NCI-H748 (cell line): Measurements from ENCODE around the gene SP140.
"Not testable (repeated sequence)": the region's sequence is repeated elsewhere in the genome, so short reads cannot be mapped to it uniquely, and the experiment has no call there.

Source experiments
- DNase-seq: peaks from one replicate; lab custom pipeline; 2025; ENCODE audit not compliant: unreplicated experiment; lab: John Stamatoyannopoulos, UW

The SP140 gene

DNA sequence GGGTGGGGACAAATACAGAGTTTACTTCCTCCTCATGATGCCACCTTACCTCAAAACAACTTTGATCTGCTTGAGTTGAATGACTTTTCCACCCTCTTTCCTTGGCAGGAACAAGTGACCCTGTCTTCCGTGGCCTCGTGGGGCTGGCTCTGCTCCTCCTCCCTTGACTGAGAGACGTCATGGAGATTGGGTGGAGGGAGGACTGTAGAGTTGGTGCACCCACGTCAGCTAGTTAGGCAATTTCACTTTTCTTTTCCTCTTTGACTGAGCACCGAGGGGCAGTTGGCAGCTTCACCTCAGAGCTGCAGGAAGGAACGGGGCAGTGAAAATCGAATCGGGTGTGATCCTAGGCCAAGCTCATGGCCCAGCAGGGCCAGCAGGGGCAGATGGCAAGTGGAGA is at the start of gene SP140:
Gene SP140 (plus strand): TSS at position 251 of the 400 bp plus-strand sequence. CDS start 109 bp downstream, at position 360.
- no peak for DNase-seq

DNA sequence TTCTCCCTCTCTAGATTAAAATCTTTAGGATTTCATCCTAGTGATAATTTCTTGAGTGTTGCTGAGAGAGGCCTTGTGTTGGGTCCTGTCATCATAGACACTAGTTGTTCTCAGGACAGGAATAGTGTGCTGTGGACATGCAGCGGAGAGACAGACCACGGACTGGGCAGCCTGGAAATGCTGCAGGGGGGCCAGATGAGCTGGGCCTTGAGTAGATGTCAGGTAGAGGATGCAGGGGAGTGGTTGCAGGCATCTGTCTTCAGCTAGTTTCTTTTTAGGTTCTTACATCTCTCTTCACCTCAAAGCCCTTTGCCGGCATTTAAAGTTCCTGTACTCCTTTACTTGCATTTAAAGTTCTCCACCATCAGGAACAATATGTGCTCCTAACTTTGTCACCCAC is 48.5 kb upstream of the SP140 start:
- no peak for DNase-seq

DNA sequence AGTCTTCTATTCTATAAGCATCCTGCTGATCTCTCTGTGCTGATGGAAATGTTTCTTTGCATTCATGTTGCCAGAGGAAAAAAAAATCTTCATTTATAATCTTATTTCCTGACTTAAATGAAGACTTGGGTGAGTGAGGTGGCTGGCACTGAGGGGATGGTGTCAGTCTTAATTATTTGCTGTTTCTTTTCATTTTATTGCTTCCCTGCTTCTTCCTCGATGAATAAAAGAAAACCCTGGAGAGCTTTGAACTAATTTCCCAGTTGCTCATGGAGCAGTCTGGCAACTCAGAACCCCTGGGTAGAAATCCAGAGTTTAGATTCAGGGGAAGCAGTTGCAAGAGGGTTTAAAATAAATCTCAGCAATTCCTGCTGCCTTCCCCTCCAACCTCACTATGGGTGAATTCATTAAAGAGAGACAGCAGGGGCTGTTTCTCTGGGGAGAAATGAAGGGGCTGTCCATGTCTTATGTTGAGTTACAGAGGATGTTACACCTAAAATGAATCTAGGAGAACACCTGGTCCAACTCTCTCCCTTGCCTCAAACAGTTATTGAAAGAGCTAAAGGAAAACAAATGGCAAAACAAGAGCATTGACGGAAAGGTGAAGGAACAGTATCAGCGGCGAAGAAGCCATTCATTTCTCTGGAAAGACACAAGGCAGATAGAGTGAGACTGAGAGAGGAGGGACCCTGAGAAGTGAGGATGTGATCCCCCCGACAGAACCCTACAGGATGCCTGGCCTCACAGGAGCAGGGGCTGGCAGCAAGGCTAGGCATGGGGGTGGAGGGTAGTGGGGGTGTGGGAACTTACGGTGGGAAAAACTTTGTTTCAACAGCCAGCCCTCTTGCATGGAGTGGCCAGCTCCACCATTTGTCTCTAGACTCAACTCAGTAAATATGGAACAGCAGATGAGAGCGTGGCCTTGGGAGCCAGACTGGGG is 46.7 kb upstream of the SP140 start:
- no peak for DNase-seq

DNA sequence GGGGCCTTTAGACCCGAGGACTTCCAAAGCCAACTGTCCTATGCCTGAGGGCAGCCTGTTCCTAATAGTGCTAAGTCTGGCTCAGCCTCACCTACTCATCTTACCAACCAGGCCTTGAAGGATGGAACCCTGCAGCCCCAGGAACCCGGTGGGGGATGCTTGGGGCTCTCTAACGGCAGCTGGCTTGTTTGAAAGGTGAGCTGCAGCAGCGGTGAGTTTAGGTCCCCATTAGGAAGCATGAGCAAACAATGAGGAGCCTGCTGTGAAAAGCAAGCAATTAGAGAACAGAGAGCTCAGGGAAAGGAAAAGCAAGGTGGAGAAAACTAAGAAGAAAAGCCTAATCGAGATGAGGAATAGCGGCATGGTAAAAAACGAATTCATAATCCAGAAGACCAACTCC is 45.6 kb upstream of the SP140 start:
- DNase-seq = peak; percentile 59

DNA sequence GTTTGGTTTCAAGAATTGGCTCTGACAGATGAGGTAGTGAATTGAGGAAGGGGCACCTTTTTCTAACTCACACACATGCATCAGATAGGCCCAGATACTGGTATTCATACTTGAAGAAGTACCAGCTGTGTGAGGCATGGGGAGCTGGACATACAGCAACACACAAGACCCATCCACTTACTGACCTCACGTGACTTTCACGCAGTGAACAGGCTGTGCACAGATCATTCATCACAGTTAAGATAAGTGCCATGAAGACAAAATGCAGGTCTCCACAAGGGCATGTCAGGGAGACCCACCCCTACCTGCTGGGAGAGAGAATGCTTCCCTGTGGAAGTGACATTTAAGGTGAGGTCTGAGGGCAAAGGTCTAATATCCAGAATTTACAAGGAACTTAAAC is 44.3 kb upstream of the SP140 start:
- no peak for DNase-seq

DNA sequence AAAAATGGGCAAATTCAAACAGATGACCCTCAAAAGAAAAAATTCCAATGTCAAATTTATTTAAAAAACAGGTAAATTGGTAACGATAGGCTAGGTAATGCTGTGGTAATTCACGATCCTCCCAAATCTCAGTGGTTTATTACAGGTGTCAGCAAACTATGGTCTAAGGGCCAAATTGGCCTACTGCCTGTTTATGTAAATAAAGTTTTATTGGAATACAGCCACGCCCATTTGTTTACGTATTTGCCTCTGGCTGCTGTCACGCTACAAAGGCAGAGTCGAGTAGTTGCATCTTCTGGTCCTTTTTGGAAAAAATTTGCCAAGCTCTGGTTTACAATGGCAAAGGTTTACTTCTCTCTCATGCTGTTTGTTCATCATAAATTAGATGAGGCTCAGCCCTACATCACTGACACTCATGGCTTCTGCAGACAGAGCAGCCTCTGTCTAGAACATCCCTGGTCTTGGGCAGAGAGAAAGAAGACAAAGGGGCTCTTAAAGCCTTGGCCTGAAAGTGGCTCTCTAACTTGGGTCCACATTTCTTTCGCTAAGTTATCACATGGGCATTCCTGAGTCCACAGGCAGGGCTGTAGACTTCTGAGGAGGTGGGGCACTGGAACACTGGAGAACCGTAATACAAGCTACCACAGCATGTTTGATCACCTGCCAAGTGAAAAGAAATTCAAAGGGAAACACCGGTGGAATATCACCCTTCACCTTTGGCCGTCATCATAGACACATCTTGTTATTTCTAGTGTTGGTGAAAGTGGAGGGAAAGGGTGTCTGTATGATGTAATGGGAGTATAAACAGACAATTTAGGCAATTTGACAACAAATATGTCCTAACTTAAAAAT is 40.6 kb upstream of the SP140 start:
- peak; percentile 66 for DNase-seq

DNA sequence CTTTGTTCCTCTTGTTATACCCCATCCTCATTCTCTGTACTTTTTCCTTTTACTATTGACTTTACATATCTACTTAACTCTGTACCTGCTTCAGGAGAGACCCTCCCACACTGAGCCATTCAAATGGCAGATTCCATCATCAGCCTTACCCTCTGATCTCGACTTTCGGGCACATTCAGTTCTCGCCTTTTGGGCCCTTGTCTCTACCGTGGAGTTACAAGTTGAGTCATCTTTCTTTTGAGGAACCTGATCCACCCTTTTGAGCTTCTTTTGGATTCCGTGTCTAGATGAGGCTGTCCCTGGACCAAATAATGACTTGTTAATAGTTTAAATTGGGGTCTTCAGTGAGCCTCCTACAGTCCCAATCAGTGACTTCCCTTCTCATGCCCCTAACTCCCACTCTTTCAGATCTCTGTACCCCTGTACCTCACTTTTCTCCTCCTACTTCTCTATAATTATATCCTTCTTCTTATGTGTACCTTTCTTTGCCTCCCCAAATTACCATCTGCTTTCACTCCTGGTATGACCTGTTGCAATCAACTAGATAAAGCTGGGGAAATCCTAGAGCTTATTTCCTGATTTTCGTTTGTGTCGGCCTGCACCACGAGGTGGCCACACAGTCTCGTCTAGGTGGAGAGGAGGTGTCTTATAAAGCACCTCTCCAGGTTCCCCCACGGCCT is 23.0 kb upstream of the SP140 start:
- no peak for DNase-seq

DNA sequence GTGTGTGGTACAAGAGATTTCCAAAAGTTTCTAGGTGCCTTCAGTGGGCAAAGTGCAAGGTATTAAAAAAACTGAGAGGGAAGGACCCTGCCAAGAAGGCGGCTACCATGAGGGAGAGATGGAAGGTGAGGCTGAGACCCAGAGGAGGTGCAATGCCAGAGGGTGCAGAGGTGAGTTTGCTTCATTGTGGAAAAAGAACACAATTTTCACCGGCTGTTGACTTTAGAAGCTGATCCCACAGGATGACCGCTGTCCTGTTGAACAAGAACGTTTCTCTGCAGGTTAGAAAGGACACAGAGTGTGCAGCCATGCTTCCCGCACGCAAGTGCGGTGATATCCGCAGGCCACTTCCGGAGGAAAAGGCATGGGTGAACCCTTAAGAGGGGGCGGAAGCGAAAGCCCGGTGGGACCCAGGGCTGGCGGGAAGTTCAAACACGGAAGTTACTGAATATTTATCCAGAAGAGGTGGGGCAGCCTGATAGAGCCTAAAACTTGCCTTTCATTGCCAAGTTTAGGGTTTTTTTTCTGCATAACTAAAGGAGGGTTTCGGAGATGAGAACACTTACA is 22.3 kb upstream of the SP140 start:
- no peak for DNase-seq

DNA sequence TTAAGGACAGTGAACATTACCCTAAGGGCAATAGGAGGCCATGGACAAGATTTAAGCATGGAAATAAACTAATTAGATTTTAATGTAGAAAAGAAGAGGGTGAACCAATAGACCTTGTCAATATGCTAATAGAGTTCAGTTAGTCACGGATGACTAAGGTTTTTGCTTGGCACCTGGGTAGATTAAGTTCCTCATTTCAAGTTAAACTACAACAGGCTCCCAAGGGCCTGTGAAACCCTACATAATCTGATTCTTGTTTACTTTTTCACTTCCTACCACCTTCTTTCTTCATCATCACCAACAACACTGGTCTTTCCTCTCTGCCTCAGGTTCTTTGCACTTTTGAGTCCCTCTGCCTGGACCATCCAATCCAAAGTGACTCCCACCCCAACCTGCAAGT is 20.5 kb upstream of the SP140 start:
- no peak for DNase-seq

DNA sequence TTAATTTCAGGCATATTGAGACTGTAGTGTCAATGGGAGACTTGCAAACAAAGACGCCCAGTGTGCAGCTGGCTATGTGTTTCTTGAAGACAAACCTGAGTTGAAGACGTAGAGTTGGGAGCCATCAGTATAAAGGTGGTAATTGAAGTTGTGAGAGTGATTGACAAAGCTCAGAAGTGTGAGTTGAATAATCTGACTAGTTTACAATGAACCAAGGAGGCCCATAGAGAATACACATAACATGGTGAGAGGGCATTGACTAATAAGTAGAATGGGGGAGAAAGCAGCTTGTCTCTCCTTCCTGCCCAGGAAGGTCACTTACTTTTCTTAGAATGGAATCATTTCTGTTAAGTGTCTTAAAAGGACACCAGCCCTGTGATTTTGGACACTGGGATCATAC is 19.8 kb upstream of the SP140 start:
- no peak for DNase-seq

DNA sequence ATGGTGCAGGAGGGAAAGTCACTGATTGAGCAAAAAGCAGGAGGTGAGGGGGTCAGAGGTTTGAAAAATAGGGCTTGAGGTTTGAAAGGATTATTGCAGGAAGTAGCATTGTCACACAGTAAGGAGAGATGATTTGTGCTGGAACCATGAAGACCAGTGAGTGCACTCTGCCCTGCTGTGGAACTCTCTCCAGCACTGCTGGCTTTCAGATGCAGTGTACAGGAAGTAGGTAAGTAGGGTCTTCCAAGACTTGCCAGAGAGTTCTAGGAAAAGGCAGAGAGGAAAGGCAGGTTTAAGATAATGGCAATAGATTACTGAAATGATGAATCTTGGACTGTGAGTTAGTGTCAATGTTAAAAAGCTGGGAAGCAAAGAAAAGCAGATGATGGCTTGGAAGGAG is 17.0 kb upstream of the SP140 start:
- no peak for DNase-seq

DNA sequence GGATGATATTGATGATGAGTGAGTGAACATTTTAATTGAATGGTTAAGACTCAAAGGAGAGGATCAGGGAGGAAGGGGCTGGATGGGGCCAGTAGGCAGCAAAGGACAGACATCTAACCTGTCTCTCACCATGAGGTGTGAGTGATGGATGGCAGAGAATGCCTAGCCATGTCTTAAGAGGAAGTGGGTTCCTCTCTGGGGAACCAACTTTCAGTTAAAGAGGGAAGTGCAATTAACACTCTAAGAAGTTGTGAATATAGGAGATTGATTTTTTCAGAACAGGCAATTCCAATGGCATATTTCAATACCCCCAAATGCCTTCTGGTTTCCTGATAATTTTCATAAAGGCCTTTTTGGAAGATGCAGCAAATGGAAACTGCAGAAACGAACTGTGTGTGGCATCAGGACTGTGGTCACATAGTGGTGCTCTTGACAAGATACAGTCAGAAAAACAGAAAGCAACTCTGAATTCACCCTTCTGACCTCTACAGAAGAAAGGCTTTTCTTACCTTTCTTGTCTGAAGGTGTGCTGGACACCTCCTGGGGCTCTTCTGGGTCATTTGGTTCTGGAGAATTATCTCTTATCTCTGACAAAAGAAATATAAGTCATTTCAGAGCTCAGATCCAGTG is 16.0 kb upstream of the SP140 start:
- DNase-seq = no peak

DNA sequence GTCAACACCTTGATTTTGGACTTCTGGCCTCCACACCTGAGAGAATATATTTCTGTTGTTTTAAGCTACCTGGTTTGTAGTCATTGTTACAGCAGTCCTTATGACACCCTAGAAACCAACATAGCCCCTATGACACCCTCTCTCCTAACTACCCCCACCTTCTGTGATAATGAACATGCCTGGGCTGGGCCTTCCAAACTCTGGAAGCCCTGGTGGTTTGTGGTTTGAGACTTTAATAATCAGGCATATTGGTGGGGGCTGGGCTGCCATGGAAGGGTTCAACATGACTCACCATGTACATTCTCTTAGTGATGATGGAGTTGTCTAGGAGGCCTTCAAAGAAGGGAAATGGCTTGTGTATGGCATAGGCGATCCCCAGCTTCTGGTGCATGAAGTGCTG is 9.0 kb upstream of the SP140 start:
- no peak for DNase-seq

DNA sequence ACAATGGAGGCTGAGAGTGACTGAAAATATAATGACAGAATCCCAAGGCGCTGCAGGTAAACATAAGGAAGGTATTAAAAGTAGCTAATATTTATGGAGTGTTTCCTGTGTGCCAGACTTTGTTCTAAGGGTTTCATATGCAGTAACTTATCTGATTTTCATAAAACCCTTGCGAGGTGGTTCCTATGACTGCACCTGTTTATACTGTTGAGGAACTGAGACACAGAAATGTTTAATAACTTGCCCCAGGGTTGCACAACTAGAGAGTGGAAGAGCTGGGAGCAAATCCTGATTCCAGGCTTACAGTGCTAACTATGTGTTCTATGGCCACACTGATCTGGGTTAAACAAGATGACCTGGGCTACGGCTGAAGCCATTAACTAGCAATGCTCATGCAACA is 8.1 kb upstream of the SP140 start:
- DNase-seq = no peak

DNA sequence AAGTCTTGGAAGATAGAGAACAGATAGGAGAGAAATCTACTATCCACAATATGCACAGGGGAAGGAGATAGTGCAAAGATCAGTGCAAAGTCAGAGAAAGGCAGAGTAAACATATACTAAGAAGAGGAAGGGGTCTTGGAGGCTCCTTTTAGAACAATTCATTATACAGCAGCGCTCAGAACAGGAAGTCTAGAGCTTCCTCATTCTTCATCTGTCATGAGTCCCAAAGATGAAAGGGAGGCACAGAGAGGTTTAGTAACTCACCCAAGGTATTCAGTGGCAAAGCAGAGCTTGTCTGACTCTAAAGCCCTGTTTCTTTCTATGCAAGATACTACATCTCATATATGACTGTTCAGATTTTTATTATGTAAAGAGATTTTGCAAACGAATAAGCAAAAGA is 7.1 kb upstream of the SP140 start:
- no peak for DNase-seq

DNA sequence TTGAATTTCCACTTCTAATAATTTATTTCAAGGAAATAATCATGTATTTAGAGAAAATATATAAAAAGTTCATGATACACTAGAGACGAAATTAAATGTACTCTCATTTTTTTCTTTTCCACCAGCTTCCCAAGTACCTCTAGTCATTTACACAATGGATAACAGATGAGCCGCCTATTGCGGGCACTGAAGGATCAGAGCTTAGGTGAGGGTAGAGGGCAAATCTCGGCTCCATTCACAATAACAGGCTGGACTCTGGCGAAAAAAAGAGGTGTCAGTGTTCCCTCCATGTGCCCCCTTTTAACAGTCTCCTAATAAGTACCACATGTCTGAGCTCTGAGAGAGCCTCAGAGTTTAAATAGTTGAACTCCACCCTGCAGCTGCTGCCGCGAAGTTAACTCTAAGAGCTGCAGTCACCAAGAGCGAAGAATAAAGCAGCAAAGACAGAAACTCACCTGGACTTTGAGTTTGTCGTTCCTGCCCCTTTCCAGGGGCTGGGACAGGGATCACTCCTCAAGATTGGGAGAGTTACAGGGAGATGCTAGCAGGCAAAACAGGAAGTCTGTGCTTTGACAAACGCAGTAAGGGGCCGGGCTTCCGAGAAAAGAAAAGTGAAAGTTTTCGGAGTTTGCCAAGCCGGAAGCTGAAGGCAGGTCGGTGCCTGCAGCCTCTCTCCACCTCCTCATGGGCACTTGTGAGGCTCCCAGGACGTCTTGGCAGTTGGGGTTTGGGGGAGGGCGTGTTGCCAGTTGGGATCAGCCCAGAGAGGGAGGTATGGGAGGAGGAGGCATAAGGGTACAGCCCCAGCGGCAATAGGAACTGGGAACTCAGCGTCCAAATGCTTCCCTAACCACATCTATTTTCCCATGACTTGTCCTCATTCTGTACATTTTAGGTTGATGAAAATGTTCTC is 5.9 kb upstream of the SP140 start, which contains the start of gene SP110:
Gene SP110 (minus strand): TSS at position 566 of the 913 bp plus-strand sequence. CDS start 3,057 bp downstream, outside the sequence.
- peak; percentile 36 for DNase-seq

DNA sequence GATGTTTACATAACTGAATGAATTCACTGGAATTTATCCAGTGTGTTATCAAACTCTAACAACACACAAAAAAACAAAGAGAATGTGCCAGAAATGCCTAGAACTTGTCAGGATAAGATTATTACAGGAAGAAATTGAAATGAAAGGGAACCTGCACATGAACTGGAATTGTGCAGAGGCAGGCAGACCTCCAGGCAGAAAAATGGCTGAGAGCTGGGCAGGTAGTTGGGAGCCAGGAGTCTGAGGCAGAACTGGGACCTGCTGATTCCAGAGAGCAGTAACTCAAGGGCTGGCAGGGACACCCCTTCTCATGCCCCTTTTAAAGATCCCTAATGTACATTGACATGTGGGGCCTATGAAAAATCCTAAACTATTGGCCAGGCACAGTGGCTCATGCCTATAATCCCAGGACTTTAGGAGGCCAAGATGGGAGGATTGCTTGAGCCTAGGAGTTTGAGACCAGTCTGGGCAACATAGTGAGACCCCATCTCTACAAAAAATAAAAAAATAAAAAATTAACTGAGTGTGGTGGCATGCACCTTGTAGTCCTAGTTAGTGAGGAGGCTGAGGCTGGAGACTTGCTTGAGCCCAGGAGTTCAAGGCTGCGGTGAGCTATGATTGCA is 5.1 kb upstream of the SP140 start:
- DNase-seq = no peak

DNA sequence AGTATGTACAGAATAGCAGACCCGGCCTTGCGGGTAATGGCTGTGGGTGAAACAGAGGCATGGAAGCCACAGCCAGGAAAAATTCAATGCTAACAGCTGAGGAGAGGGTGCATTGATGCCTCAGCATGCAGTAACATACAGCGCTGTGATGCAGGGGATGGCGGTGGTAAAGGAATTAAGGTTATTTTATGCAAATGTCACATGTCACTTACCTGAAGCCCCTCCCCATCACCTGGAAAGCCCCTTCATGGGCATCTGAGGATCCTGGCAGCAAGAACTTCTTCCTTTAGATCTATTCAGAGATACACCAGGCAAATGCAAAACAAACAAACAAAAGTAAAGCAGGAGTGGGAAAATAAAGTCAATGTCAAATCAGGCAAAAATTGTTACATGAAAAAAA is 4.0 kb upstream of the SP140 start:
- no peak for DNase-seq

DNA sequence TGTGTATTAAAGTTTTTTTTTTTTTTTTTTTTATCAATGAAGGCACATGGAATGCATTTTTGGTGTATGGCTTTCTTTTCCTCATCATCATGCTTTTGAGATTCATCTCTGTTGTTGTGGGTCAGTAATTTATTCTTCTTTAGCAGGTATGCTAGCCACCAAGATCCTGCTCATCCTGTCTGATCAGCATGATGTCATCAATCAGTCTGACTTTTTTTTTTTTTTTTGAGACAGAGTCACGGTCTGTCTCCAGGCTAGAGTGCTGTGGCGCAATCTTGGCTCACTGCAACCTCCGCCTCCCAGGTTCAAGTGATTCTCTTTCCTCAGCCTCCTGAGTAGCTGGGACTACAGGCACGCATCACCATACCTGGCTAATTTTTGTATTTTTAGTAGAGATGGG is 2.7 kb upstream of the SP140 start:
- DNase-seq = not testable (repeated sequence)
